PC-9 (cell line): ENCODE results near the gene NUP62. TPM values are rescaled to one million over a fixed set of nuclear protein-coding genes. Genes with fewer than 3 reads are reported as not detected.
A peak's percentile ranks its signal among the peaks of the same experiment; 100 is the strongest.

ENCODE experiments used
- BruUV-seq: library from RNA; stranded (reverse); fragments of 400-500 nt; replicated peaks from 2 replicates; lab custom pipeline; 2021; lab: Mats Ljungman, UMichigan
- CTCF ChIA-PET: fragments of 300-600 bp; sonication (Branson Sonifier 250); formaldehyde crosslinking; loops from one replicate; lab custom pipeline; 2022; ENCODE audit warnings: antibody characterized with exemption; lab: Charles Lee
- POLR2A ChIA-PET: fragments of 300-600 bp; sonication (Branson Sonifier 250); formaldehyde crosslinking; loops from one replicate; lab custom pipeline; 2022; ENCODE audit warnings: antibody characterized with exemption; ENCODE audit not compliant: unreplicated experiment; lab: Charles Lee
- DNase-seq, 2 experiments: peaks; one replicate each; pipeline versions ENCODE4 v3.0.0 to v3.0.0-alpha.2; 2015 to 2022; ENCODE audit warnings: mixed read lengths in 1 of 2
- H2AFZ ChIP-seq: fragments of 200-600 bp; sonication (generic); 2 replicates; pipeline ENCODE4 v1.8.1; 2017; ENCODE audit warnings: antibody characterized with exemption
- H3F3A ChIP-seq: fragments of 200-600 bp; sonication (generic); 2 replicates; pipeline ENCODE4 v1.8.1; 2017; ENCODE audit warnings: antibody characterized with exemption, mild to moderate bottlenecking, low read depth; ENCODE audit not compliant: insufficient read depth
- H3K27ac ChIP-seq: fragments of 200-600 bp; sonication (generic); 2 replicates; pipeline ENCODE4 v1.6.1; 2016; ENCODE audit warnings: mixed run types
- H3K27me3 ChIP-seq: fragments of 200-600 bp; sonication (generic); 2 replicates; pipeline ENCODE4 v1.6.1; 2016; ENCODE audit warnings: low read depth, mixed run types; ENCODE audit not compliant: insufficient read depth
- H3K36me3 ChIP-seq: fragments of 200-600 bp; sonication (generic); 2 replicates; pipeline ENCODE4 v1.6.1; 2016; ENCODE audit warnings: low read depth, mixed run types
- H3K4me1 ChIP-seq: fragments of 200-600 bp; sonication (generic); replicated peaks from 2 replicates; pipeline ENCODE4 v1.6.1; 2016; ENCODE audit warnings: mixed run types; ENCODE audit not compliant: insufficient read depth
- H3K4me2 ChIP-seq: fragments of 200-600 bp; sonication (generic); 2 replicates; pipeline ENCODE4 v1.6.1; 2017; ENCODE audit warnings: mixed run types
- H3K4me3 ChIP-seq: fragments of 200-600 bp; sonication (generic); 2 replicates; pipeline ENCODE4 v1.6.1; 2016; ENCODE audit warnings: mixed run types
- H3K79me2 ChIP-seq: fragments of 200-600 bp; sonication (generic); 2 replicates; pipeline ENCODE4 v1.6.1; 2017; ENCODE audit warnings: low read depth, mixed run types
- H3K9me2 ChIP-seq: fragments of 200-600 bp; sonication (generic); 2 replicates; pipeline ENCODE4 v1.8.1; 2017; ENCODE audit warnings: mild to moderate bottlenecking; ENCODE audit not compliant: insufficient read depth
- H3K9me3 ChIP-seq: fragments of 200-600 bp; sonication (generic); 2 replicates; pipeline ENCODE4 v1.8.1; 2016; ENCODE audit warnings: low read depth; ENCODE audit not compliant: insufficient read depth
- H4K20me1 ChIP-seq: fragments of 200-600 bp; sonication (generic); 2 replicates; pipeline ENCODE4 v1.8.1; 2017; ENCODE audit not compliant: insufficient read depth
- EZH2 ChIP-seq: fragments of 200-600 bp; sonication (generic); IDR thresholded peaks from 2 replicates; pipeline ENCODE4 v1.8.0; 2017; ENCODE audit warnings: antibody characterized with exemption, low read depth
- intact Hi-C: fragments of 100-400 bp; cut with micrococcal nuclease; formaldehyde crosslinking; loops from one replicate; pipeline ENCODE4 v1.10.0; 2022; ENCODE audit not compliant: unreplicated experiment
- total RNA-seq: library from RNA; stranded (reverse); gene quantifications from 2 replicates; pipeline ENCODE4 v1.2.3, GENCODE V29; 2021
- TF ChIP-seq, protein P1 (sequence below): fragments of 200-600 bp; sonication (generic); conservative IDR thresholded peaks from 2 replicates; pipeline ENCODE4 v1.6.1; 2017; ENCODE audit warnings: mixed run types, antibody characterized with exemption, mild to moderate bottlenecking, moderate library complexity

NUP62 gene
- total RNA-seq, 1 experiment from 2014 or later: 101 TPM

DNA sequence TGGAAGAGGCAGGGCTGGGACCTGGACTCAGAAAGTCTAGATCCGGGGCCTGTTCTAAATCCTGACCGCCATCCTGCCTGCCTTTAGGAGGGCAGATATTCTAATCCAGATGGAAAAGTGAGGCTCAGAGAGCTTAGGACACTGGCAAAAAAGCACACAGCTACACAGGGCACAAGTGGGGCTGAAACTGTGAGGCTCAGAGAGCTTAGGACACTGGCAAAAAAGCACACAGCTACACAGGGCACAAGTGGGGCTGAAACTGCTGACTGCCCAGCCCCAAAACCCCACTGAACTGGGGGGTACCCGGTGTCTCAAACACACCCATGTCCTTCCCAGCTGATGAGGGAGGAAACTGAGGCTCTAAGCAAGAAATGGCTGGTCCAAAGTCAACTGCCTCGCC lies 54.1 kb downstream of the NUP62 start:
- DNase-seq: no peak
- peak overlapping the region; percentile 92 for H3K27ac ChIP-seq
- no TSS peak for BruUV-seq
- H3K9me2 ChIP-seq: no peaks in the 10 kb centered on the region
- H3F3A ChIP-seq: peaks cover 29% of the 10 kb centered on the region; the same call in 1 of the 2 replicates
- peaks cover 29% of the 10 kb centered on the region for H3K4me1 ChIP-seq
- H3K9me3 ChIP-seq: no peaks in the 10 kb centered on the region
- H3K79me2 ChIP-seq: peaks cover 52% of the 10 kb centered on the region
- H3K4me3 ChIP-seq: peak overlapping the region; percentile 79
- ChIA-PET CTCF (no interaction called here), POLR2A (no interaction called here)
- no peak for TF ChIP-seq EZH2
- TF ChIP-seq, protein P1, sequence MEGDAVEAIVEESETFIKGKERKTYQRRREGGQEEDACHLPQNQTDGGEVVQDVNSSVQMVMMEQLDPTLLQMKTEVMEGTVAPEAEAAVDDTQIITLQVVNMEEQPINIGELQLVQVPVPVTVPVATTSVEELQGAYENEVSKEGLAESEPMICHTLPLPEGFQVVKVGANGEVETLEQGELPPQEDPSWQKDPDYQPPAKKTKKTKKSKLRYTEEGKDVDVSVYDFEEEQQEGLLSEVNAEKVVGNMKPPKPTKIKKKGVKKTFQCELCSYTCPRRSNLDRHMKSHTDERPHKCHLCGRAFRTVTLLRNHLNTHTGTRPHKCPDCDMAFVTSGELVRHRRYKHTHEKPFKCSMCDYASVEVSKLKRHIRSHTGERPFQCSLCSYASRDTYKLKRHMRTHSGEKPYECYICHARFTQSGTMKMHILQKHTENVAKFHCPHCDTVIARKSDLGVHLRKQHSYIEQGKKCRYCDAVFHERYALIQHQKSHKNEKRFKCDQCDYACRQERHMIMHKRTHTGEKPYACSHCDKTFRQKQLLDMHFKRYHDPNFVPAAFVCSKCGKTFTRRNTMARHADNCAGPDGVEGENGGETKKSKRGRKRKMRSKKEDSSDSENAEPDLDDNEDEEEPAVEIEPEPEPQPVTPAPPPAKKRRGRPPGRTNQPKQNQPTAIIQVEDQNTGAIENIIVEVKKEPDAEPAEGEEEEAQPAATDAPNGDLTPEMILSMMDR: no peak
- intact Hi-C loops: loop anchor here (5.0 kb wide), 2 partner anchors 52 to 152 kb away; partner anchors contain the start of genes ATF5, NUP62, VRK3 and ZNF473
- H3K36me3 ChIP-seq: 0 out of 2 replicates have a peak, but pooled peaks cover 10% of the 10 kb centered on the region
- H2AFZ ChIP-seq: no peak overlapping the region
- peaks cover 31% of the 10 kb centered on the region for H4K20me1 ChIP-seq
- H3K27me3 ChIP-seq: no peaks in the 10 kb centered on the region
- H3K4me2 ChIP-seq: peak overlapping the region; percentile 95

DNA sequence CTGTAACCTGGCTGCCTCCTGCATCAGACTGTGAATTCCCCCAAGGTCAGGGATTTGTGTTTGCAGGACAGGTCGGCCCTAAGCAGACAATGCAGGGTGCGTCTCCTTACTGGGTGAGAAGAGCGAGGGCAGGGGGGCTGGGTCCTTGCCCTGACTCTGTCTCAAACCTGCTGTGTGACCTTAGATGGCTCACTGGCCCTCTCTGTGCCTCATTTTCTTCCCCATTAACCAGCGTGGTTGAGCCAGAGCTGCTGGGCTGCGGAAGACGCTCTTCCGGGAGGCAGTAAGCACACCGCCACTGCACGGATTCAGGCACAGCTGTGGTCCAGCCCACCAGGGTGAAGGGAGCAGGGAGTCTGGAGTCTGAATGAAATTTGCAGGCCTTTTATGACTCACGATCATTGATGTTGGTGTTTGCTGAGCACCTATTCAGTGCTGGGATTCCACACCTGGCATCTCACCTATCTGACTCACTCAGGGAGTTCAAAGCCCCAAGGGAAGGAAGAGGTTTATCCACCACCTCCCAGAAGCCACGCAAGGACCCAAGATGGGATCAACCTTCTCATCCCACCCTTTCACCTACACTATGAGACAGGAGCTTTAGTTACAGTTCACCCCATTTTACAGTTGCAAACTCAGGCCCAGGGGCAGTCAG lies 54.7 kb downstream of the NUP62 start:
- no peak overlapping the region for H2AFZ ChIP-seq
- POLR2A ChIA-PET: no interaction called here
- H3K79me2 ChIP-seq: peaks cover 52% of the 10 kb centered on the region

DNA sequence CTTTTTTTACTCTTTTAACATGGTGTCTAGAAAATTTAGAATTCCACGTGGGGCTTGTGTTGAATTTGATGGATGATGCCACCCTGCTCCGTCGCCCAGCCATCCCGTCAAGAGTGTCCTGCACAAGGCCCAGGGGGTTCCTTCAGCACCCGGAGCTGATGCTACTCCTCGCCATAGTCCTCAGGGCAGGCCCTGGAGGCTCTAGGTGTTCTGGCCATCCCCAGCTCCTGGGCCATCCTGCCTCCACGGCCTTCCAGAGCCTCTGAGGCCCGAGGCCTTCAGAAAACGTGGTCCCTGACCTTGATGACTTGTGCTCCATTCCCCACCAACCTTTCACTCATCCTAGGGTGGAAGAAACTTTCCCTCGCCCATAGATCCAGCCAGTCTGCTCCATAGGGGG lies 55.5 kb downstream of the NUP62 start:
- Histone ChIP-seq H4K20me1 (peaks cover 28% of the 10 kb centered on the region), H3K27ac (no peak overlapping the region), H3K4me2 (no peak overlapping the region), H3K27me3 (no peaks in the 10 kb centered on the region), H2AFZ (no peak overlapping the region), H3K4me3 (no peak overlapping the region), H3K9me3 (no peaks in the 10 kb centered on the region), H3K36me3 (0 out of 2 replicates have a peak, but pooled peaks cover 8% of the 10 kb centered on the region), H3K4me1 (peaks cover 27% of the 10 kb centered on the region), H3K79me2 (peaks cover 46% of the 10 kb centered on the region), H3K9me2 (no peaks in the 10 kb centered on the region), H3F3A (peaks cover 31% of the 10 kb centered on the region)
- intact Hi-C loops: no loop called here
- CTCF ChIA-PET: no interaction called here
- no peak for DNase-seq
- TF ChIP-seq, protein P1: no peak
- TF ChIP-seq EZH2: no peak
- no TSS peak for BruUV-seq
- POLR2A ChIA-PET: no interaction called here

More for the DNA sequence above, 54.7 kb downstream of the NUP62 start:
- Histone ChIP-seq H3K4me3 (peak overlapping the region; percentile 79; the same call in 1 of the 2 replicates), H3K9me3 (no peaks in the 10 kb centered on the region), H3K27ac (no peak overlapping the region), H3K9me2 (no peaks in the 10 kb centered on the region), H3K36me3 (0 out of 2 replicates have a peak, but pooled peaks cover 8% of the 10 kb centered on the region), H3F3A (peaks cover 34% of the 10 kb centered on the region; the same call in 1 of the 2 replicates), H3K27me3 (no peaks in the 10 kb centered on the region), H3K4me2 (peak overlapping the region; percentile 95), H3K4me1 (peaks cover 31% of the 10 kb centered on the region), H4K20me1 (peaks cover 31% of the 10 kb centered on the region)
- intact Hi-C loops: loop anchor here (5.0 kb wide), 2 partner anchors 53 to 153 kb away; partner anchors contain the start of genes ATF5, NUP62, VRK3 and ZNF473
- CTCF ChIA-PET: no interaction called here
- no TSS peak for BruUV-seq
- TF ChIP-seq EZH2: no peak
- TF ChIP-seq, protein P1: no peak
- peak in 1 of 2 experiments; percentile 55 for DNase-seq
